ENCODE measurements around the gene MISP3.

- TF ChIP-seq ZNF274 (IDR thresholded peaks at IDR 0.05; ENCODE audit: low read depth, low read length) (no peak), SUZ12 (IDR thresholded peaks at IDR 0.05; ENCODE audit: extremely low read depth, insufficient read depth, insufficient read length) (no peak), YY1 (IDR thresholded peaks at IDR 0.05; ENCODE audit: insufficient read depth, insufficient read length) (no peak)
Measured at GRCh38 chr19:14063105-14063504, 9.5 kb upstream of the MISP3 start.

Data from NT2/D1 (cell line).